PC-9 (cell line): ENCODE data around the gene LMAN2.

Experiments
- CTCF ChIP-seq: fragments of 200-600 bp; sonication (generic); conservative IDR thresholded peaks from 2 replicates; pipeline ENCODE4 v1.6.1; 2017; ENCODE audit warnings: mixed run types, antibody characterized with exemption, mild to moderate bottlenecking, moderate library complexity
- EZH2 ChIP-seq: fragments of 200-600 bp; sonication (generic); IDR thresholded peaks from 2 replicates; pipeline ENCODE4 v1.8.0; 2017; ENCODE audit warnings: antibody characterized with exemption, low read depth

GRCh38 chr5:177397875-177398390 is 46.5 kb upstream of the LMAN2 start:
- TF ChIP-seq CTCF, result no peak
- no peak for TF ChIP-seq EZH2
